Measurements from ENCODE around the gene TC2N. TPM values are rescaled to one million over a fixed set of nuclear protein-coding genes. Genes with fewer than 3 reads are reported as not detected.

TC2N gene
- total RNA-seq, 2 donors from 2014 or later = 3.9 to 12.5 TPM

GRCh38 chr14:91831337-91831736 is 36.0 kb downstream of the TC2N start:
- DNase-seq (ENCODE audit: low spot score) = no peak
- Histone ChIP-seq H3K27me3 (peaks cover 0 to 6% of the 10 kb centered on the region in 2 donors), H3K27ac (no peak overlapping the region), H3K9me3 (peaks cover 0 to 9% of the 10 kb centered on the region in 2 donors), H3K4me1 (peaks cover 0 to 7% of the 10 kb centered on the region in 2 donors), H3K36me3 (no peaks in the 10 kb centered on the region), H3K4me3 (no peak overlapping the region)
- TF ChIP-seq CTCF (IDR thresholded peaks at IDR 0.05) = no peak

- no peak for TF ChIP-seq CTCF (IDR thresholded peaks at IDR 0.05)
- peaks cover 0 to 9% of the 10 kb centered on the region in 2 donors for H3K9me3 ChIP-seq
- DNase-seq (ENCODE audit: low spot score) = no peak
- H3K27ac ChIP-seq = no peak overlapping the region
- H3K4me1 ChIP-seq = peaks cover 0 to 2% of the 10 kb centered on the region in 2 donors
- no peaks in the 10 kb centered on the region for H3K36me3 ChIP-seq
- peaks cover 0 to 2% of the 10 kb centered on the region in 2 donors for H3K27me3 ChIP-seq
- no peak overlapping the region for H3K4me3 ChIP-seq
Measured at GRCh38 chr14:91830777-91831176, 36.6 kb downstream of the TC2N start.

GRCh38 chr14:91829511-91829910 is 37.8 kb downstream of the TC2N start:
- no peaks in the 10 kb centered on the region for H3K4me1 ChIP-seq

GRCh38 chr14:91827746-91828145 is 39.6 kb downstream of the TC2N start:
- no peaks in the 10 kb centered on the region for H3K36me3 ChIP-seq
- no peaks in the 10 kb centered on the region for H3K27me3 ChIP-seq
- DNase-seq (ENCODE audit: low spot score) = no peak
- H3K9me3 ChIP-seq = peaks cover 0 to 9% of the 10 kb centered on the region in 2 donors
- no peak overlapping the region for H3K4me3 ChIP-seq
- no peak for TF ChIP-seq CTCF (IDR thresholded peaks at IDR 0.05)
- no peak overlapping the region for H3K27ac ChIP-seq
- H3K4me1 ChIP-seq = no peaks in the 10 kb centered on the region

More at GRCh38 chr14:91829511-91829910, 37.8 kb downstream of the TC2N start:
- no peak for DNase-seq (ENCODE audit: low spot score)
- no peaks in the 10 kb centered on the region for H3K27me3 ChIP-seq
- no peak overlapping the region for H3K27ac ChIP-seq
- no peak overlapping the region for H3K4me3 ChIP-seq
- TF ChIP-seq CTCF (IDR thresholded peaks at IDR 0.05) = no peak
- peaks cover 0 to 9% of the 10 kb centered on the region in 2 donors for H3K9me3 ChIP-seq
- no peaks in the 10 kb centered on the region for H3K36me3 ChIP-seq

GRCh38 chr14:91817566-91818325 is 49.6 kb downstream of the TC2N start:
- DNase-seq (ENCODE audit: low spot score) = no peak
- Histone ChIP-seq H3K4me3 (no peak overlapping the region), H3K27ac (no peak overlapping the region), H3K27me3 (no peaks in the 10 kb centered on the region), H3K9me3 (peaks cover 0 to 29% of the 10 kb centered on the region in 2 donors), H3K36me3 (no peaks in the 10 kb centered on the region), H3K4me1 (no peaks in the 10 kb centered on the region)
- TF ChIP-seq CTCF (IDR thresholded peaks at IDR 0.05) = no peak
